VCaP (cell line): Measurements from ENCODE around the gene HOXD4.

Experiments used
- H3K27ac ChIP-seq: fragments of 450-650 bp; 2 replicates; pipeline ENCODE4 v1.5.1; 2017
- CTCF ChIP-seq: fragments of 450-650 bp; conservative IDR thresholded peaks from 2 replicates; pipeline ENCODE4 v1.5.1; 2017; ENCODE audit warnings: mild to moderate bottlenecking, moderate library complexity

The HOXD4 gene

GRCh38 chr2:176158855-176159662 is 7.7 kb downstream of the HOXD4 start:
- no peak overlapping the region for H3K27ac ChIP-seq
- TF ChIP-seq CTCF, result no peak

GRCh38 chr2:176159663-176160250 is 8.4 kb downstream of the HOXD4 start:
- TF ChIP-seq CTCF, result no peak

GRCh38 chr2:176160251-176160985 is 9.1 kb downstream of the HOXD4 start:
- no peak for TF ChIP-seq CTCF
- H3K27ac ChIP-seq, result no peak overlapping the region

More at GRCh38 chr2:176159663-176160250, 8.4 kb downstream of the HOXD4 start:
- no peak overlapping the region for H3K27ac ChIP-seq

- TF ChIP-seq CTCF, result no peak
- no peak overlapping the region for H3K27ac ChIP-seq
These were observed 9.9 kb downstream of the HOXD4 start for GRCh38 chr2:176160986-176161824.

GRCh38 chr2:176161825-176162626 is 10.7 kb downstream of the HOXD4 start:
- no peak overlapping the region for H3K27ac ChIP-seq
- no peak for TF ChIP-seq CTCF

- H3K27ac ChIP-seq, result no peak overlapping the region
- TF ChIP-seq CTCF, result no peak
These were observed 11.7 kb downstream of the HOXD4 start for GRCh38 chr2:176162911-176163671.
